ENCODE data around the gene ST7.

GRCh38 chr7:116955340-116955739, 2.0 kb downstream of the ST7 start:
- TF ChIP-seq, protein P1, sequence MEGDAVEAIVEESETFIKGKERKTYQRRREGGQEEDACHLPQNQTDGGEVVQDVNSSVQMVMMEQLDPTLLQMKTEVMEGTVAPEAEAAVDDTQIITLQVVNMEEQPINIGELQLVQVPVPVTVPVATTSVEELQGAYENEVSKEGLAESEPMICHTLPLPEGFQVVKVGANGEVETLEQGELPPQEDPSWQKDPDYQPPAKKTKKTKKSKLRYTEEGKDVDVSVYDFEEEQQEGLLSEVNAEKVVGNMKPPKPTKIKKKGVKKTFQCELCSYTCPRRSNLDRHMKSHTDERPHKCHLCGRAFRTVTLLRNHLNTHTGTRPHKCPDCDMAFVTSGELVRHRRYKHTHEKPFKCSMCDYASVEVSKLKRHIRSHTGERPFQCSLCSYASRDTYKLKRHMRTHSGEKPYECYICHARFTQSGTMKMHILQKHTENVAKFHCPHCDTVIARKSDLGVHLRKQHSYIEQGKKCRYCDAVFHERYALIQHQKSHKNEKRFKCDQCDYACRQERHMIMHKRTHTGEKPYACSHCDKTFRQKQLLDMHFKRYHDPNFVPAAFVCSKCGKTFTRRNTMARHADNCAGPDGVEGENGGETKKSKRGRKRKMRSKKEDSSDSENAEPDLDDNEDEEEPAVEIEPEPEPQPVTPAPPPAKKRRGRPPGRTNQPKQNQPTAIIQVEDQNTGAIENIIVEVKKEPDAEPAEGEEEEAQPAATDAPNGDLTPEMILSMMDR (conservative IDR thresholded peaks at IDR 0.05; ENCODE audit: low read depth in 2 of 2): no peak
- TF ChIP-seq POLR2AphosphoS5 (IDR thresholded peaks at IDR 0.05; ENCODE audit: low read depth): no peak
